K562 (cell line): ENCODE measurements around the gene CFAP206. TPM values are rescaled to one million over a fixed set of nuclear protein-coding genes. Genes with fewer than 3 reads are reported as not detected.
A peak's percentile ranks its signal among the peaks of the same experiment; 100 is the strongest.

Experiments
- ATAC-seq: fragments of 200-7000 bp; cut with Tn5 transposase; 3 replicates; pipeline ENCODE4 v1.9.1; 2020; ENCODE audit warnings: moderate library complexity
- BruUV-seq: library from RNA; stranded (reverse); fragments of 400-500 nt; replicated peaks from 2 replicates; lab custom pipeline; 2021; lab: Mats Ljungman, UMichigan
- CTCF ChIA-PET: fragments of 300-600 bp; formaldehyde crosslinking; extraction: SDS; loops from one replicate; lab custom pipeline; 2021; ENCODE audit warnings: low intra/inter-chr PET ratio; lab: Yijun Ruan, JAX
- POLR2A ChIA-PET: fragments of 300-600, 350-650 bp; sonication (Branson Sonifier 250); formaldehyde crosslinking; extraction: SDS; loops from one replicate; lab custom pipeline; 2021; ENCODE audit warnings: antibody characterized with exemption, inconsistent platforms; lab: Yijun Ruan, JAX
- DNase-seq, 4 experiments: peaks; one replicate each; pipeline versions ENCODE4 v3.0.0 to v3.0.0-alpha.2; 2011 to 2018; ENCODE audit warnings: low spot score in 3 of 4, mixed read lengths in 3 of 4; ENCODE audit errors: extremely low read depth in 1 of 4
- FAIRE-seq: peaks from 2 replicates; lab custom pipeline; 2011; peaks lifted over from hg19 to GRCh38; lab: Jason Lieb, UNC
- H2AFZ ChIP-seq: 2 replicates; pipeline ENCODE4 v1.6.0; 2011; ENCODE audit warnings: low read depth, low read length, control low read depth, inconsistent platforms
- H3K27ac ChIP-seq: fragments of 200-600 bp; 3 replicates; pipeline ENCODE4 v1.8.0; 2011; ENCODE audit warnings: low read depth, mild to moderate bottlenecking, control low read depth, inconsistent platforms, low read length, moderate library complexity, mixed read lengths; ENCODE audit errors: extremely low read depth
- H3K27me3 ChIP-seq, 2 experiments: fragments of 300-600 bp in 1 of 2; 2 replicates in 1 of 2; 3 replicates in 1 of 2; pipeline versions ENCODE4 v1.6.0 to v1.8.0; 2011; ENCODE audit warnings: inconsistent platforms in 2 of 2, low read length in 2 of 2, mild to moderate bottlenecking in 1 of 2, mixed read lengths in 1 of 2, moderate library complexity in 1 of 2; ENCODE audit not compliant: control insufficient read depth in 2 of 2, insufficient read depth in 2 of 2
- H3K36me3 ChIP-seq: fragments of 300-600 bp; 3 replicates; pipeline ENCODE4 v1.8.0; 2011; ENCODE audit warnings: mild to moderate bottlenecking, low read length, inconsistent platforms; ENCODE audit not compliant: control insufficient read depth, insufficient read depth
- H3K4me1 ChIP-seq, 2 experiments: fragments of 200-600 bp in 1 of 2; replicated peaks in 1 of 2; 2 replicates in 1 of 2; 3 replicates in 1 of 2; pipeline versions ENCODE4 v1.5.1 to v1.8.0; 2011; ENCODE audit warnings: inconsistent platforms in 2 of 2, low read length in 2 of 2, mild to moderate bottlenecking in 1 of 2, mixed read lengths in 1 of 2, moderate library complexity in 1 of 2; ENCODE audit not compliant: control insufficient read depth in 2 of 2, insufficient read depth in 2 of 2
- H3K4me2 ChIP-seq: 2 replicates; pipeline ENCODE4 v1.6.1; 2011; ENCODE audit warnings: low read length, control low read depth, inconsistent platforms, mixed read lengths; ENCODE audit not compliant: insufficient read depth
- H3K4me3 ChIP-seq: fragments of 200-600 bp; sonication (generic), shearing (Covaris generic); 2 replicates; pipeline ENCODE4 v1.5.1; 2016; ENCODE audit warnings: control low read depth, inconsistent platforms
- H3K79me2 ChIP-seq: fragments of 200-600 bp; 3 replicates; pipeline ENCODE4 v1.8.0; 2011; ENCODE audit warnings: low read length, inconsistent platforms; ENCODE audit not compliant: control insufficient read depth, insufficient read depth
- H3K9ac ChIP-seq, 2 experiments: 2 replicates each; pipeline versions ENCODE4 v1.6.0 to v1.6.1; 2011; ENCODE audit warnings: low read depth in 2 of 2, low read length in 2 of 2, control low read depth in 1 of 2, inconsistent platforms in 1 of 2, mild to moderate bottlenecking in 1 of 2, mixed read lengths in 1 of 2; ENCODE audit not compliant: insufficient read depth in 1 of 2
- H3K9me1 ChIP-seq: one replicate; pipeline ENCODE4 v1.6.0; 2011; ENCODE audit warnings: inconsistent platforms, mild to moderate bottlenecking, low read length, moderate library complexity; ENCODE audit not compliant: control insufficient read depth, insufficient read depth
- H3K9me3 ChIP-seq: replicated peaks from 2 replicates; pipeline ENCODE4 v1.5.1; 2011; ENCODE audit warnings: low read depth, low read length, inconsistent platforms; ENCODE audit not compliant: control insufficient read depth, insufficient read depth
- H4K20me1 ChIP-seq: replicated peaks from 2 replicates; pipeline ENCODE4 v1.6.1; 2011; ENCODE audit warnings: low read length, inconsistent platforms, mixed read lengths; ENCODE audit not compliant: control insufficient read depth, insufficient read depth
- BRF2 ChIP-seq: IDR thresholded peaks from 3 replicates; pipeline ENCODE4 v1.6.1; 2011; ENCODE audit warnings: borderline replicate concordance, mild to moderate bottlenecking; ENCODE audit not compliant: insufficient read length, insufficient read depth
- C11orf30 ChIP-seq: fragments of 450-650 bp; IDR thresholded peaks from 2 replicates; pipeline ENCODE4 v1.6.1; 2016; ENCODE audit warnings: low read depth, mild to moderate bottlenecking
- HNRNPL ChIP-seq: fragments of 200-400 bp; formaldehyde crosslinking; IDR thresholded peaks from 2 replicates; pipeline ENCODE4 v1.6.1; 2017; ENCODE audit warnings: low read depth, mild to moderate bottlenecking, low read length
- NFRKB ChIP-seq: fragments of 450-650 bp; IDR thresholded peaks from 2 replicates; pipeline ENCODE4 v1.6.1; 2016; ENCODE audit warnings: low read depth
- NR1H2 ChIP-seq: sonication (generic); formaldehyde crosslinking; IDR thresholded peaks from 2 replicates; pipeline ENCODE4 v1.4.0; 2020; ENCODE audit warnings: mild to moderate bottlenecking, missing genetic modification reagents
- RB1 ChIP-seq: fragments of 450-650 bp; IDR thresholded peaks from 2 replicates; pipeline ENCODE4 v1.6.1; 2017; ENCODE audit warnings: low read depth, mild to moderate bottlenecking
- RNF2 ChIP-seq: sonication (generic); IDR thresholded peaks from 2 replicates; pipeline ENCODE4 v1.6.1; 2016
- ZBTB11 ChIP-seq, 3 experiments: fragments of 200-800 bp in 1 of 3; fragments of 250-450 bp in 1 of 3; fragments of 450-650 bp in 1 of 3; sonication (Bioruptor Pico) in 1 of 3; sonication (Bioruptor generic) in 1 of 3; formaldehyde crosslinking in 1 of 3; IDR thresholded peaks; 2 replicates each; pipeline versions ENCODE4 v1.6.1 to v1.8.0; 2016 to 2022; ENCODE audit warnings: mild to moderate bottlenecking in 2 of 3, missing genetic modification characterization in 2 of 3, missing compliant biosample characterization in 1 of 3, moderate library complexity in 1 of 3
- ZKSCAN3 ChIP-seq: fragments of 250-450 bp; sonication (Bioruptor Pico); IDR thresholded peaks from 2 replicates; pipeline ENCODE4 v1.4.0; 2020
- ZNF134 ChIP-seq: fragments of 250-450 bp; sonication (Bioruptor Pico); conservative IDR thresholded peaks from 2 replicates; pipeline ENCODE4 v1.4.0; 2020
- ZNF589 ChIP-seq: fragments of 200-800 bp; sonication (Bioruptor generic); IDR thresholded peaks from 2 replicates; pipeline ENCODE4 v1.6.1; 2016; ENCODE audit warnings: low read depth, missing genetic modification characterization, missing compliant biosample characterization
- WGBS: fragments of 100-300 bp; shearing (Covaris generic); methylation state at CpG from one replicate; pipeline ENCODE4 v1.1.6; 2016; ENCODE audit warnings: low coverage, mixed read lengths; ENCODE audit not compliant: insufficient coverage; ENCODE audit errors: missing lambda C conversion rate; 5-methylcytosine and 5-hydroxymethylcytosine counted together
- in situ Hi-C: fragments of 300-500 bp; cut with MboI; formaldehyde crosslinking; loops from 4 replicates; pipeline ENCODE4 v1.15.0; 2018; ENCODE audit warnings: inconsistent platforms, mixed read lengths
- intact Hi-C: fragments of 100-400 bp; cut with micrococcal nuclease; formaldehyde crosslinking; loops from 2 replicates; pipeline ENCODE4 v1.14.2; 2022
- polyA plus RNA-seq, 8 experiments: library from polyadenylated mRNA; depleted of rRNA in 4 of 8; stranded (reverse) in 5 of 8; unstranded in 3 of 8; fragments of >200 nt; fragmentation: Nextera tagmentation in 2 of 8; fragmentation: Illumina TruSeq in 1 of 8; extraction: Ambion mirVana in 2 of 8; extraction: Trizol in 1 of 8; gene quantifications; 2 replicates each; pipeline versions ENCODE4 v1.2.1 to v1.2.3, GENCODE V29; 2011 to 2014; ENCODE audit warnings: inconsistent platforms in 1 of 8, missing spikeins in 1 of 8
- total RNA-seq, 7 experiments: library from RNA; depleted of rRNA in 6 of 7; stranded (reverse); fragments of >200 nt in 6 of 7; fragmentation: Illumina TruSeq in 2 of 7; extraction: Trizol in 2 of 7; gene quantifications; 2 replicates each; pipeline versions ENCODE4 v1.2.1 to v1.2.3, GENCODE V29; 2011 to 2021; ENCODE audit warnings: low replicate concordance in 1 of 7

CFAP206 gene
- total and polyA plus RNA-seq, 9 of the 15 experiments (the other 6 are each of a cell fraction or from before 2014, with no cell fraction given): 0.06 to 0.33 (median 0.18) TPM; not detected in 2

GRCh38 chr6:87408721-87409155 lies 966 bp downstream of the CFAP206 start (continued):
- TF ChIP-seq ZBTB11 (CRISPR knock-in tag; IDR thresholded peaks at IDR 0.05) (peak in 1 of 3 experiments; percentile 11; a peak in 1 of 6 replicates), RB1 (0 out of 2 replicates have a peak, but pooled peaks have one; percentile 22)

- POLR2A ChIA-PET: no interaction called here
- 4% methylated on average over 2 of the region's 2 CpGs for WGBS
- Histone ChIP-seq H3K36me3 (no peaks in the 10 kb centered on the region), H3K4me2 (no peak overlapping the region), H2AFZ (no peak overlapping the region), H3K4me1 (no peaks in the 10 kb centered on the region), H3K4me3 (no peak overlapping the region), H3K9ac (no peak overlapping the region), H4K20me1 (no peaks in the 10 kb centered on the region), H3K79me2 (no peaks in the 10 kb centered on the region), H3K27ac (no peak overlapping the region), H3K27me3 (no peaks in the 10 kb centered on the region), H3K9me3 (no peaks in the 10 kb centered on the region), H3K9me1 (no peaks in the 10 kb centered on the region)
- ATAC-seq (no peak), DNase-seq (no peak), FAIRE-seq (no peak)
- in situ Hi-C loops (no loop called here), intact Hi-C loops (no loop called here)
- no peak for TF ChIP-seq ZNF589
- no peak for TF ChIP-seq ZKSCAN3 (CRISPR knock-in tag)
- no peak for TF ChIP-seq BRF2
- no peak for TF ChIP-seq C11orf30
- TF ChIP-seq NFRKB: no peak
- TF ChIP-seq NR1H2 (CRISPR knock-in tag): no peak
- TF ChIP-seq RNF2: no peak
- no peak for TF ChIP-seq HNRNPL
- no peak for TF ChIP-seq ZNF134 (CRISPR knock-in tag)
- CTCF ChIA-PET: no interaction called here
- BruUV-seq: no TSS peak
These were observed 11.5 kb downstream of the CFAP206 start for GRCh38 chr6:87419266-87419665.
